GM10248 (cell line): Measurements from ENCODE around the gene SLC6A6.
A peak's percentile ranks its signal among the peaks of the same experiment; 100 is the strongest.

ENCODE experiments used
- CTCF ChIA-PET: fragments of 300-600 bp; sonication (Branson Sonifier 250); formaldehyde crosslinking; extraction: SDS; loops from one replicate; lab custom pipeline; 2021; ENCODE audit warnings: antibody characterized with exemption; lab: Yijun Ruan, JAX
- POLR2A ChIA-PET: fragments of 350-650 bp; sonication (Branson Sonifier 250); formaldehyde crosslinking; extraction: SDS; loops from one replicate; lab custom pipeline; 2020; ENCODE audit warnings: antibody characterized with exemption; lab: Yijun Ruan, JAX
- DNase-seq: peaks from one replicate; pipeline ENCODE4 v3.0.0; 2012; ENCODE audit errors: extremely low spot score
- CTCF ChIP-seq: IDR thresholded peaks from 2 replicates; pipeline ENCODE4 v1.5.1; 2012; ENCODE audit warnings: mild to moderate bottlenecking, low read depth; ENCODE audit errors: extremely low read depth, missing control alignments, control extremely low read depth

Gene SLC6A6

GRCh38 chr3:14508966-14509795 is 106.8 kb downstream of the SLC6A6 start:
- ChIA-PET POLR2A (no interaction called here), CTCF (interaction anchor here (0.6 to 5.8 kb wide), 25 partner anchors 8 to 418 kb away, joined by 3 to 59 read pairs (median 4); no protein-coding TSS in a partner anchor)
- TF ChIP-seq CTCF, result peak; percentile 93
- DNase-seq, result peak; percentile 87

- ChIA-PET CTCF (interaction anchor here (0.7 to 5.8 kb wide), 16 partner anchors 8 to 417 kb away, joined by 3 to 59 read pairs (median 4); no protein-coding TSS in a partner anchor), POLR2A (no interaction called here)
- no peak for DNase-seq
- TF ChIP-seq CTCF, result no peak
These were observed 107.3 kb downstream of the SLC6A6 start for GRCh38 chr3:14509796-14510100.

- no peak for TF ChIP-seq CTCF
- POLR2A ChIA-PET, result no interaction called here
- CTCF ChIA-PET, result interaction anchor here (1.2 to 5.8 kb wide), 4 partner anchors 15 to 410 kb away, joined by 4 to 59 read pairs (median 5); no protein-coding TSS in a partner anchor
- no peak for DNase-seq
These were observed 108.6 kb downstream of the SLC6A6 start for GRCh38 chr3:14510838-14511622.

GRCh38 chr3:14511623-14512280 is 109.3 kb downstream of the SLC6A6 start:
- POLR2A ChIA-PET, result no interaction called here
- no peak for TF ChIP-seq CTCF
- DNase-seq, result no peak
- CTCF ChIA-PET, result interaction anchor here (1.2 to 5.8 kb wide), 4 partner anchors 14 to 409 kb away, joined by 4 to 59 read pairs (median 5); no protein-coding TSS in a partner anchor

GRCh38 chr3:14512281-14512941 is 110.0 kb downstream of the SLC6A6 start:
- CTCF ChIA-PET, result interaction anchor here (1.0 to 5.8 kb wide), 5 partner anchors 11 to 408 kb away, joined by 3 to 59 read pairs (median 4); no protein-coding TSS in a partner anchor
- TF ChIP-seq CTCF, result no peak
- no peak for DNase-seq
- POLR2A ChIA-PET, result no interaction called here
